HEK293 (cell line): ENCODE results near the gene CEP70.
"Not testable (repeated sequence)": the region's sequence is repeated elsewhere in the genome, so short reads cannot be mapped to it uniquely, and the experiment has no call there.

Experiments
- TCF7L2 ChIP-seq: IDR thresholded peaks from 2 replicates; pipeline ENCODE4 v1.6.1; 2011; ENCODE audit warnings: low read depth, mild to moderate bottlenecking, inconsistent platforms, low read length, moderate library complexity, borderline replicate concordance
- ZIC2 ChIP-seq: fragments of 450-650 bp; formaldehyde crosslinking; IDR thresholded peaks from 2 replicates; pipeline ENCODE4 v1.5.1; 2016; ENCODE audit warnings: missing biosample characterization, missing genetic modification characterization
- ZNF16 ChIP-seq: fragments of 450-650 bp; formaldehyde crosslinking; IDR thresholded peaks from 2 replicates; pipeline ENCODE4 v1.5.1; 2016; ENCODE audit warnings: low read depth, missing biosample characterization, missing genetic modification characterization
- ZNF350 ChIP-seq: fragments of 450-650 bp; formaldehyde crosslinking; IDR thresholded peaks from 2 replicates; pipeline ENCODE4 v1.5.0; 2017; ENCODE audit warnings: missing biosample characterization, mild to moderate bottlenecking, missing genetic modification characterization
- ZNF561 ChIP-seq: fragments of 450-650 bp; IDR thresholded peaks from 2 replicates; pipeline ENCODE4 v1.5.1; 2018; ENCODE audit warnings: missing biosample characterization, missing genetic modification characterization, borderline replicate concordance
- ZNF843 ChIP-seq: fragments of 450-650 bp; formaldehyde crosslinking; IDR thresholded peaks from 2 replicates; pipeline ENCODE4 v1.5.1; 2016; ENCODE audit warnings: missing biosample characterization, missing genetic modification characterization
- TF ChIP-seq, protein P1 (sequence below): fragments of 450-650 bp; formaldehyde crosslinking; IDR thresholded peaks from 2 replicates; pipeline ENCODE4 v1.5.1; 2016; ENCODE audit warnings: missing biosample characterization, missing genetic modification characterization
- TF ChIP-seq, protein P2 (sequence below): fragments of 450-650 bp; formaldehyde crosslinking; IDR thresholded peaks from 2 replicates; pipeline ENCODE4 v1.5.1; 2016; ENCODE audit warnings: missing biosample characterization, missing genetic modification characterization
- TF ChIP-seq, protein P3 (sequence below): fragments of 450-650 bp; formaldehyde crosslinking; IDR thresholded peaks from 2 replicates; pipeline ENCODE4 v1.5.1; 2016; ENCODE audit warnings: missing biosample characterization, missing genetic modification characterization
- TF ChIP-seq, protein P4 (sequence below): fragments of 450-650 bp; formaldehyde crosslinking; IDR thresholded peaks from 2 replicates; pipeline ENCODE4 v1.5.0; 2017; ENCODE audit warnings: missing biosample characterization, missing genetic modification characterization, borderline replicate concordance

DNA sequence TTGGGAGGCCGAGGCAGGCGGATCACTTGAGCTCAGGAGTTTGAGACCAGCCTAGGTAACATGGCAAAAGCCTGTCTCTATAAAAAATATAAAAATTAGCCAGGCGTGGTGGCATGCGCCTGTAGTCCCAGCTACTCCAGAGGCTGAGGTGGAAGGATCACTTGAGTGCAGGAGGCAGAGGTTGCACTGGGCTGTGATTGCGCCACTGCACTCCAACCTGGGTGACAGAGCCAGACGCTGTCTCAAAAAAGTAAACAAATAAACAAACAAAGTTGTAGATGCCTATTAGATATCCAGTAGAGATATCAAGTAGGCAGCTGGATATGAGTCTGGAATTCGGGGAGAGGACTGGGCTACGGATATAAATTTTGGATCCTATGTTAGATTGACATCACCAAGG is 24.4 kb downstream of the CEP70 start:
- TF ChIP-seq ZNF16 (tag by site-specific recombination); ZNF843 (tag by site-specific recombination); ZIC2 (tag by site-specific recombination); ZNF350; TCF7L2; ZNF561: not testable (repeated sequence)
- TF ChIP-seq, protein P1, sequence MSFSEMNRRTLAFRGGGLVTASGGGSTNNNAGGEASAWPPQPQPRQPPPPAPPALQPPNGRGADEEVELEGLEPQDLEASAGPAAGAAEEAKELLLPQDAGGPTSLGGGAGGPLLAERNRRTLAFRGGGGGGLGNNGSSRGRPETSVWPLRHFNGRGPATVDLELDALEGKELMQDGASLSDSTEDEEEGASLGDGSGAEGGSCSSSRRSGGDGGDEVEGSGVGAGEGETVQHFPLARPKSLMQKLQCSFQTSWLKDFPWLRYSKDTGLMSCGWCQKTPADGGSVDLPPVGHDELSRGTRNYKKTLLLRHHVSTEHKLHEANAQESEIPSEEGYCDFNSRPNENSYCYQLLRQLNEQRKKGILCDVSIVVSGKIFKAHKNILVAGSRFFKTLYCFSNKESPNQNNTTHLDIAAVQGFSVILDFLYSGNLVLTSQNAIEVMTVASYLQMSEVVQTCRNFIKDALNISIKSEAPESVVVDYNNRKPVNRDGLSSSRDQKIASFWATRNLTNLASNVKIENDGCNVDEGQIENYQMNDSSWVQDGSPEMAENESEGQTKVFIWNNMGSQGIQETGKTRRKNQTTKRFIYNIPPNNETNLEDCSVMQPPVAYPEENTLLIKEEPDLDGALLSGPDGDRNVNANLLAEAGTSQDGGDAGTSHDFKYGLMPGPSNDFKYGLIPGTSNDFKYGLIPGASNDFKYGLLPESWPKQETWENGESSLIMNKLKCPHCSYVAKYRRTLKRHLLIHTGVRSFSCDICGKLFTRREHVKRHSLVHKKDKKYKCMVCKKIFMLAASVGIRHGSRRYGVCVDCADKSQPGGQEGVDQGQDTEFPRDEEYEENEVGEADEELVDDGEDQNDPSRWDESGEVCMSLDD: not testable (repeated sequence)
- TF ChIP-seq, protein P2, sequence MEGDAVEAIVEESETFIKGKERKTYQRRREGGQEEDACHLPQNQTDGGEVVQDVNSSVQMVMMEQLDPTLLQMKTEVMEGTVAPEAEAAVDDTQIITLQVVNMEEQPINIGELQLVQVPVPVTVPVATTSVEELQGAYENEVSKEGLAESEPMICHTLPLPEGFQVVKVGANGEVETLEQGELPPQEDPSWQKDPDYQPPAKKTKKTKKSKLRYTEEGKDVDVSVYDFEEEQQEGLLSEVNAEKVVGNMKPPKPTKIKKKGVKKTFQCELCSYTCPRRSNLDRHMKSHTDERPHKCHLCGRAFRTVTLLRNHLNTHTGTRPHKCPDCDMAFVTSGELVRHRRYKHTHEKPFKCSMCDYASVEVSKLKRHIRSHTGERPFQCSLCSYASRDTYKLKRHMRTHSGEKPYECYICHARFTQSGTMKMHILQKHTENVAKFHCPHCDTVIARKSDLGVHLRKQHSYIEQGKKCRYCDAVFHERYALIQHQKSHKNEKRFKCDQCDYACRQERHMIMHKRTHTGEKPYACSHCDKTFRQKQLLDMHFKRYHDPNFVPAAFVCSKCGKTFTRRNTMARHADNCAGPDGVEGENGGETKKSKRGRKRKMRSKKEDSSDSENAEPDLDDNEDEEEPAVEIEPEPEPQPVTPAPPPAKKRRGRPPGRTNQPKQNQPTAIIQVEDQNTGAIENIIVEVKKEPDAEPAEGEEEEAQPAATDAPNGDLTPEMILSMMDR (tag by site-specific recombination): not testable (repeated sequence)
- TF ChIP-seq, protein P3, sequence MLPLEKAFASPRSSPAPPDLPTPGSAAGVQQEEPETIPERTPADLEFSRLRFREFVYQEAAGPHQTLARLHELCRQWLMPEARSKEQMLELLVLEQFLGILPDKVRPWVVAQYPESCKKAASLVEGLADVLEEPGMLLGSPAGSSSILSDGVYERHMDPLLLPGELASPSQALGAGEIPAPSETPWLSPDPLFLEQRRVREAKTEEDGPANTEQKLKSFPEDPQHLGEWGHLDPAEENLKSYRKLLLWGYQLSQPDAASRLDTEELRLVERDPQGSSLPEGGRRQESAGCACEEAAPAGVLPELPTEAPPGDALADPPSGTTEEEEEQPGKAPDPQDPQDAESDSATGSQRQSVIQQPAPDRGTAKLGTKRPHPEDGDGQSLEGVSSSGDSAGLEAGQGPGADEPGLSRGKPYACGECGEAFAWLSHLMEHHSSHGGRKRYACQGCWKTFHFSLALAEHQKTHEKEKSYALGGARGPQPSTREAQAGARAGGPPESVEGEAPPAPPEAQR (tag by site-specific recombination): not testable (repeated sequence)
- TF ChIP-seq, protein P4, sequence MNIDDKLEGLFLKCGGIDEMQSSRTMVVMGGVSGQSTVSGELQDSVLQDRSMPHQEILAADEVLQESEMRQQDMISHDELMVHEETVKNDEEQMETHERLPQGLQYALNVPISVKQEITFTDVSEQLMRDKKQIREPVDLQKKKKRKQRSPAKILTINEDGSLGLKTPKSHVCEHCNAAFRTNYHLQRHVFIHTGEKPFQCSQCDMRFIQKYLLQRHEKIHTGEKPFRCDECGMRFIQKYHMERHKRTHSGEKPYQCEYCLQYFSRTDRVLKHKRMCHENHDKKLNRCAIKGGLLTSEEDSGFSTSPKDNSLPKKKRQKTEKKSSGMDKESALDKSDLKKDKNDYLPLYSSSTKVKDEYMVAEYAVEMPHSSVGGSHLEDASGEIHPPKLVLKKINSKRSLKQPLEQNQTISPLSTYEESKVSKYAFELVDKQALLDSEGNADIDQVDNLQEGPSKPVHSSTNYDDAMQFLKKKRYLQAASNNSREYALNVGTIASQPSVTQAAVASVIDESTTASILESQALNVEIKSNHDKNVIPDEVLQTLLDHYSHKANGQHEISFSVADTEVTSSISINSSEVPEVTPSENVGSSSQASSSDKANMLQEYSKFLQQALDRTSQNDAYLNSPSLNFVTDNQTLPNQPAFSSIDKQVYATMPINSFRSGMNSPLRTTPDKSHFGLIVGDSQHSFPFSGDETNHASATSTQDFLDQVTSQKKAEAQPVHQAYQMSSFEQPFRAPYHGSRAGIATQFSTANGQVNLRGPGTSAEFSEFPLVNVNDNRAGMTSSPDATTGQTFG (tag by site-specific recombination): not testable (repeated sequence)
